Adrenal gland (tissue), 5 donors: ENCODE results near the gene KAT6B.

ENCODE experiments used
- POLR2A ChIP-seq, 2 donors: fragments of 450-650 bp; IDR thresholded peaks; one replicate each; pipeline ENCODE4 v1.6.1; 2017; ENCODE audit warnings: antibody characterized with exemption in 2 of 2, mild to moderate bottlenecking in 2 of 2, moderate library complexity in 1 of 2
- TF ChIP-seq, protein P1 (sequence below), 6 experiments: fragments of 450-650 bp in 4 of 6; fragments of 200-600 bp in 2 of 6; sonication (generic) in 1 of 6; IDR thresholded peaks; 1 replicate in 5 of 6; 2 replicates in 1 of 6; pipeline versions ENCODE4 v1.5.1 to v1.8.0; 2016 to 2021; ENCODE audit warnings: antibody characterized with exemption in 6 of 6, mild to moderate bottlenecking in 2 of 6, moderate library complexity in 1 of 6
- donor health status: DM: no; HTN: no; CAD: no.

DNA sequence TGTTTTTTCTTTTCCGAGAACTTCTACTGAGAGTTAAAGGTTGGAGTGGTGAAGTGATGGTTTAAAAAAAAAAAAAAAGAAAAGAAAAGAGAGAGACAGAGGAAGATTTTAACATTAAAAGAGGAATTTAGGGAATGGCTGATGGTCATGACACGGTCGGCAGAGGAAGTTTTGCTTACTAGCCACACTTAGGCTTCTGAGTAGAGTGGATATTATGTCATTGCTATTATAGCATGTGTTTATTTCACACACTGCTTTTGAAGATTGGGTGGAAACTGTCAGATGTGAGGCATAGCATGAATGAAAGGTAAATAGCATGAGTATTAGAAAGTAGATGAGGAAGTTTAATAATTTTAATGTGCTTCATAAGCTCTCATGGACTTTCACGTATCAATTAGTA is 2.5 kb downstream of the KAT6B start:
- no peak for TF ChIP-seq POLR2A (IDR thresholded peaks at IDR 0.05)
- TF ChIP-seq, protein P1, sequence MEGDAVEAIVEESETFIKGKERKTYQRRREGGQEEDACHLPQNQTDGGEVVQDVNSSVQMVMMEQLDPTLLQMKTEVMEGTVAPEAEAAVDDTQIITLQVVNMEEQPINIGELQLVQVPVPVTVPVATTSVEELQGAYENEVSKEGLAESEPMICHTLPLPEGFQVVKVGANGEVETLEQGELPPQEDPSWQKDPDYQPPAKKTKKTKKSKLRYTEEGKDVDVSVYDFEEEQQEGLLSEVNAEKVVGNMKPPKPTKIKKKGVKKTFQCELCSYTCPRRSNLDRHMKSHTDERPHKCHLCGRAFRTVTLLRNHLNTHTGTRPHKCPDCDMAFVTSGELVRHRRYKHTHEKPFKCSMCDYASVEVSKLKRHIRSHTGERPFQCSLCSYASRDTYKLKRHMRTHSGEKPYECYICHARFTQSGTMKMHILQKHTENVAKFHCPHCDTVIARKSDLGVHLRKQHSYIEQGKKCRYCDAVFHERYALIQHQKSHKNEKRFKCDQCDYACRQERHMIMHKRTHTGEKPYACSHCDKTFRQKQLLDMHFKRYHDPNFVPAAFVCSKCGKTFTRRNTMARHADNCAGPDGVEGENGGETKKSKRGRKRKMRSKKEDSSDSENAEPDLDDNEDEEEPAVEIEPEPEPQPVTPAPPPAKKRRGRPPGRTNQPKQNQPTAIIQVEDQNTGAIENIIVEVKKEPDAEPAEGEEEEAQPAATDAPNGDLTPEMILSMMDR (IDR thresholded peaks at IDR 0.05) = no peak
